HG03139 (cell line): ENCODE measurements around the gene COX7B2.

Experiments used
- ATAC-seq: cut with Tn5 transposase; IDR thresholded peaks from one replicate; pipeline ENCODE4 v1.9.1; 2021; ENCODE audit not compliant: unreplicated experiment

The COX7B2 gene

GRCh38 chr4:46720055-46720454, 189.0 kb downstream of the COX7B2 start:
- no peak for ATAC-seq

GRCh38 chr4:46717950-46718349, 191.1 kb downstream of the COX7B2 start:
- no peak for ATAC-seq

GRCh38 chr4:46715468-46715867, 193.6 kb downstream of the COX7B2 start:
- ATAC-seq, result no peak

GRCh38 chr4:46698891-46699290, 210.2 kb downstream of the COX7B2 start:
- no peak for ATAC-seq
